HFFc6 (cell line): ENCODE data around the gene CIB2. TPM values are rescaled to one million over a fixed set of nuclear protein-coding genes. Genes with fewer than 3 reads are reported as not detected.

Source experiments
- DNase-seq: peaks from one replicate; pipeline ENCODE4 v3.0.0-alpha.2; 2018
- H3K27ac Mint-ChIP-seq: 2 replicates; pipeline ENCODE4 v1.8.0; 2020; ENCODE audit warnings: mild to moderate bottlenecking, mixed read lengths
- H3K27me3 Mint-ChIP-seq: 2 replicates; pipeline ENCODE4 v1.8.0; 2021; ENCODE audit warnings: mild to moderate bottlenecking, moderate library complexity, mixed read lengths; ENCODE audit not compliant: insufficient read depth
- H3K36me3 Mint-ChIP-seq: 2 replicates; pipeline ENCODE4 v1.8.0; 2021; ENCODE audit warnings: low read depth, mixed read lengths
- H3K4me1 Mint-ChIP-seq: 2 replicates; pipeline ENCODE4 v1.8.0; 2020; ENCODE audit warnings: low read depth, mixed read lengths
- H3K4me3 Mint-ChIP-seq: 2 replicates; pipeline ENCODE4 v1.8.0; 2020; ENCODE audit warnings: mild to moderate bottlenecking, moderate library complexity, mixed read lengths
- H3K9me3 Mint-ChIP-seq: 2 replicates; pipeline ENCODE4 v1.8.0; 2020; ENCODE audit warnings: mild to moderate bottlenecking, mixed read lengths
- total RNA-seq, 6 experiments: library from RNA; stranded (reverse); fragmentation: NEBNext Ultra II Directional; extraction: Animal tissue kit (Norgen Biotek cat#: 25700); gene quantifications; 2 replicates in 1 of 6; 3 replicates in 5 of 6; pipeline ENCODE4 v1.2.3, GENCODE V29; 2021
- TF ChIP-seq, protein P1 (sequence below): fragments of 200-600 bp; sonication (generic); IDR thresholded peaks from 2 replicates; pipeline ENCODE4 v1.5.0; 2021; ENCODE audit warnings: antibody characterized with exemption, mild to moderate bottlenecking

Gene CIB2
- total RNA-seq, 6 experiments from 2014 or later = 1.3 to 1.8 (median 1.4) TPM

DNA sequence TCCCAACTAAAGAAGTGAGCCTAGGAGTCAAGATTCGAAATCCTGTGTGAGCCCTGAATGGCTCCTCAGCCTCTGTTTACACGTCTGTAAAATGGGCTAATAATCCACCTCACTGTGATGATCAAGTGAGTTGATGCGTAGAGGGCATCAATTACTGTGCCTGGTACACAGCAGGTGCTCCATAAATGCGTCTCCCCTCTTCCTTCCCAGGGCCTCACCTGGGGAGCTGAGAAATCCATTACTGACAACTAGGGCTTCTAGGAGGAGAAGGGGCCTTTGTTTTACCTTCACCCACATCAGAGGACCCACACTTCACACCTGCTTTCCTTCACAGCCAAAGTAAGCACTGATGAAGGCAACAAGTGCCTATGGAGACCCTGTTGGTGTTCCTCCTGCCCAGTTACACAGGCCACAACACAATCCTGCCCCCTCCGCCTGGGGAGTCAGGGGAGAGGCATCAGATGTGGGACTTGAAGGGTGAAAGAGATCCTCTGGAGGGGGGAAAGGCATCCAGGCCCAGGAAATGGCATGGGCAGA, 1.4 kb downstream of the CIB2 start:
- TF ChIP-seq, protein P1, sequence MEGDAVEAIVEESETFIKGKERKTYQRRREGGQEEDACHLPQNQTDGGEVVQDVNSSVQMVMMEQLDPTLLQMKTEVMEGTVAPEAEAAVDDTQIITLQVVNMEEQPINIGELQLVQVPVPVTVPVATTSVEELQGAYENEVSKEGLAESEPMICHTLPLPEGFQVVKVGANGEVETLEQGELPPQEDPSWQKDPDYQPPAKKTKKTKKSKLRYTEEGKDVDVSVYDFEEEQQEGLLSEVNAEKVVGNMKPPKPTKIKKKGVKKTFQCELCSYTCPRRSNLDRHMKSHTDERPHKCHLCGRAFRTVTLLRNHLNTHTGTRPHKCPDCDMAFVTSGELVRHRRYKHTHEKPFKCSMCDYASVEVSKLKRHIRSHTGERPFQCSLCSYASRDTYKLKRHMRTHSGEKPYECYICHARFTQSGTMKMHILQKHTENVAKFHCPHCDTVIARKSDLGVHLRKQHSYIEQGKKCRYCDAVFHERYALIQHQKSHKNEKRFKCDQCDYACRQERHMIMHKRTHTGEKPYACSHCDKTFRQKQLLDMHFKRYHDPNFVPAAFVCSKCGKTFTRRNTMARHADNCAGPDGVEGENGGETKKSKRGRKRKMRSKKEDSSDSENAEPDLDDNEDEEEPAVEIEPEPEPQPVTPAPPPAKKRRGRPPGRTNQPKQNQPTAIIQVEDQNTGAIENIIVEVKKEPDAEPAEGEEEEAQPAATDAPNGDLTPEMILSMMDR = no peak
- Mint-ChIP-seq H3K27ac (no peak overlapping the region), H3K27me3 (peaks cover 12% of the 10 kb centered on the region), H3K4me3 (peak overlapping the region; percentile 66; the same call in 1 of the 2 replicates), H3K4me1 (peaks cover 7% of the 10 kb centered on the region), H3K36me3 (no peaks in the 10 kb centered on the region), H3K9me3 (no peaks in the 10 kb centered on the region)
- no peak for DNase-seq

DNA sequence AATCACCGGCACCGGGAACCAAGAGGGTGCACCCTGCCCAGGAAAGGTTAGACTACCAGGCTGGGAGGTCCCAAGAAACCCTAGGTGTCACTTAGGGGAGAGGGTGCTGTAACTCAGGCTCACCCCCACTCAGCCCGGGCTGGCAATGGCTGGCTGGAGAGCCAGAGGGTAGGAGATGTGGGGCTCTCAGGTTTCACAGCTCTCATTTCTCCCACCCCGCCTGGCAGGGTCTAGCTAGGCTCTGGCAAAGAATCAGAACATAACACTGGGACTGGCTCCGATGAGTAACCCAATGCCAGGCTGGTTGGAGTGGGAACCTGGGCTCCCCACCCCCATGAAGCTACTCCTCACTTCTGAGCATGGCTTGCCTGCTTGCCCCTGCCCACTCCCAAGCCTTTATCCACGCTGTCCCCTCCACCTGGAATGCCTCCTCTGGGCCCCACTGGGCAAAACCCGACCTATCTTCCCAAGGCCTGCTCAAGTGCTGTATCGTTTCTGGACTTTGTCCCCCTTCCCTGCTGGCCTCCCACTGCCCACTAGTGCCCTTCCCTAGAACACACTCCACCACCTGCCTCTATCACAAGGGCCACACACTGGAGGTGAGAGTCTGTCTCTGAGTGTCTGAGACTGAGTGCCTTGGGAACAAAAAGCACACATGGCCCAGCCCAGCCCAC, 2.0 kb downstream of the CIB2 start:
- Mint-ChIP-seq H3K36me3 (no peaks in the 10 kb centered on the region), H3K27ac (no peak overlapping the region), H3K4me1 (peaks cover 7% of the 10 kb centered on the region), H3K9me3 (no peaks in the 10 kb centered on the region), H3K27me3 (peaks cover 14% of the 10 kb centered on the region), H3K4me3 (no peak overlapping the region)
- no peak for DNase-seq
- TF ChIP-seq, protein P1 = no peak

DNA sequence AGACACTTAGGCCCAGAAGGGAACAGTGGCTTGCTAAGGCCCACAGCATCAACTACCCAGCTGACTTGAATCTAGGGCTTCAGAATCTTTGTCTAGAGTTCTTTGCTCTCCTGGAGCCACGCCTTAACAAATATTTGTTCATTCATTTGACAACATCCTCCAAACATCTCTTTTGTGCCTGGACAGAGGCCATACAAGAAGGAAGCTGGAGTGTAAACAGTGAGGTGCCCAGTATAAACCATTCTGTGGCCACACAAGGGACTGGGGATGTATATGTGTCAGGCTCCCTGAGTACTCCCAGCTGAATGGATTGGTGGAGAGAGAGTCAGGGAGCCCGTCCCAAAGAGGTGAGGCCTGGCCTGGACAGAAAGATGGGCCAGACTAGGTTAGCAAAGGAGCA, 3.4 kb downstream of the CIB2 start:
- H3K27me3 Mint-ChIP-seq = peaks cover 20% of the 10 kb centered on the region
- no peaks in the 10 kb centered on the region for H3K9me3 Mint-ChIP-seq
- H3K4me1 Mint-ChIP-seq = peaks cover 7% of the 10 kb centered on the region
- DNase-seq = no peak
- TF ChIP-seq, protein P1 = no peak
- no peak overlapping the region for H3K4me3 Mint-ChIP-seq
- no peak overlapping the region for H3K27ac Mint-ChIP-seq
- H3K36me3 Mint-ChIP-seq = no peaks in the 10 kb centered on the region

DNA sequence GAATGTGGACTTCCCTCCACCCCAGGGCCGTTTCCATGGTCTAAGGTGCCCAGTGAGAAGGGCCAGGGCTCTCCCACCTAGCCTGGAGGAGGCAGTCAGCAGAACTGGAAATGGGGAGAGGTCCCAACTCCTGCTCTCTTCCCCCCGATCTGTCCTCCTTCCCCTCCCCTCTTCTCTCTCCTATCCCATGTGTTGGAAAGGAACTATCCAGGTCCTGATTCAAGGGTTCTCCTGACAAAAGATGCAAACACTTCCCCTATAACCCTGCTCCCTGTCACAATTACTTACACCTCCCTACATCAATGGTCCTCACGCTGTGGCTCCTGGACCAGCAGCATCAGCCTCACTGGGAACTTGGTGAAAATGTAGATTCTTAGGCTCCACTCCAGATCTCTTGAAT, 6.0 kb downstream of the CIB2 start:
- DNase-seq = no peak
- Mint-ChIP-seq H3K36me3 (no peaks in the 10 kb centered on the region), H3K27ac (no peak overlapping the region), H3K27me3 (peaks cover 31% of the 10 kb centered on the region), H3K4me3 (no peak overlapping the region), H3K4me1 (no peaks in the 10 kb centered on the region), H3K9me3 (no peaks in the 10 kb centered on the region)
- TF ChIP-seq, protein P1 = no peak

DNA sequence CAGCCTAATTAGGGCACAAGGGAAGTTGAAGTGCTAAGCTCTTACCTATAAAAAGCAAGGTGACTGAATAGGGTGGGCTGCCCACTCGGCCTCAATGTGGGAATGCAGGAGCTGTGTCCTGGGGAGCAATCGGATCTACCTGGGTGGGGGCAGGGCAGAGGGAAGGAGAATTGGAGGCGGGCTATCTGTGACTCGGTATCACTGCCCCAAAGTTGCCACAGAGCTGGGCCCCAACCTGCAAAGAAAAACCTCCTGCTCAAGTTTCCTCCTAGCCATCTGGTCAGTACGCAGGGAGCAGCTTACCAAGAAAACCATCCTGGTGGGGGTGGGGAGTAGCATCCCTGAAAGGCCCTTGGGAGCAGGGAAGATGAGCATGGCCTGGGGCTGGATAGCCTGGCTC, 10.7 kb downstream of the CIB2 start:
- H3K36me3 Mint-ChIP-seq = no peaks in the 10 kb centered on the region
- no peak for DNase-seq
- TF ChIP-seq, protein P1 = no peak
- H3K27me3 Mint-ChIP-seq = peaks cover 39% of the 10 kb centered on the region
- no peak overlapping the region for H3K4me3 Mint-ChIP-seq
- no peaks in the 10 kb centered on the region for H3K9me3 Mint-ChIP-seq
- no peak overlapping the region for H3K27ac Mint-ChIP-seq
- H3K4me1 Mint-ChIP-seq = no peaks in the 10 kb centered on the region
